IMR-90 (cell line): ENCODE measurements around the gene SAT2. TPM values are rescaled to one million over a fixed set of nuclear protein-coding genes. Genes with fewer than 3 reads are reported as not detected.

Experiments
- ATAC-seq: fragments of 200-7000 bp; cut with Tn5 transposase; 2 replicates; pipeline ENCODE4 v1.9.1; 2020; ENCODE audit warnings: low read depth, mild to moderate bottlenecking, moderate library complexity
- BruUV-seq: library from RNA; stranded (reverse); fragments of 400-500 nt; replicated peaks from 2 replicates; lab custom pipeline; 2021; lab: Mats Ljungman, UMichigan
- CTCF ChIA-PET: fragments of 300-600 bp; formaldehyde crosslinking; extraction: SDS; loops from one replicate; lab custom pipeline; 2021; ENCODE audit warnings: antibody characterized with exemption; lab: Yijun Ruan, JAX
- POLR2A ChIA-PET: fragments of 300-600 bp; sonication (Branson Sonifier 250); formaldehyde crosslinking; loops from one replicate; lab custom pipeline; 2022; ENCODE audit warnings: antibody characterized with exemption; ENCODE audit not compliant: unreplicated experiment; lab: Charles Lee
- DNase-seq: peaks from one replicate; pipeline ENCODE4 v3.0.0; 2013
- H2AFZ ChIP-seq: replicated peaks from 2 replicates; pipeline ENCODE3; 2013; ENCODE audit warnings: low read length, mild to moderate bottlenecking; ENCODE audit not compliant: poor library complexity
- H2AK5ac ChIP-seq: 2 replicates; pipeline ENCODE4 v1.6.1; 2013; ENCODE audit warnings: low read depth, low read length, inconsistent platforms
- H2AK9ac ChIP-seq: replicated peaks from 2 replicates; pipeline ENCODE3; 2013; ENCODE audit warnings: mild to moderate bottlenecking, low read depth, low read length, moderate library complexity; ENCODE audit not compliant: poor library complexity
- H2BK120ac ChIP-seq: 2 replicates; pipeline ENCODE4 v1.6.1; 2013; ENCODE audit warnings: low read depth, low read length, inconsistent platforms
- H2BK15ac ChIP-seq: 3 replicates; pipeline ENCODE4 v1.6.1; 2013; ENCODE audit warnings: low read depth, low read length, inconsistent platforms
- H2BK20ac ChIP-seq: 2 replicates; pipeline ENCODE4 v1.6.1; 2013; ENCODE audit warnings: low read depth, mild to moderate bottlenecking, inconsistent platforms, low read length, moderate library complexity
- H2BK5ac ChIP-seq: 2 replicates; pipeline ENCODE4 v1.6.1; 2013; ENCODE audit warnings: mild to moderate bottlenecking, low read depth, low read length, inconsistent platforms; ENCODE audit not compliant: poor library complexity, severe bottlenecking
- H3K14ac ChIP-seq: replicated peaks from 2 replicates; pipeline ENCODE4 v1.6.1; 2013; ENCODE audit warnings: low read depth, low read length, inconsistent platforms
- H3K18ac ChIP-seq: 2 replicates; pipeline ENCODE4 v1.6.1; 2013; ENCODE audit warnings: low read depth, low read length, control low read depth
- H3K23ac ChIP-seq: 2 replicates; pipeline ENCODE4 v1.6.1; 2013; ENCODE audit warnings: low read depth, low read length, inconsistent platforms
- H3K27ac ChIP-seq: 2 replicates; pipeline ENCODE4 v1.5.1; 2013; ENCODE audit warnings: mild to moderate bottlenecking, control low read depth, low read length; ENCODE audit not compliant: insufficient read depth
- H3K27me3 ChIP-seq: 2 replicates; pipeline ENCODE4 v1.6.1; 2013; ENCODE audit warnings: low read length; ENCODE audit not compliant: control insufficient read depth, insufficient read depth
- H3K36me3 ChIP-seq: 2 replicates; pipeline ENCODE4 v1.6.1; 2013; ENCODE audit warnings: low read length, mixed read lengths; ENCODE audit not compliant: control insufficient read depth, insufficient read depth
- H3K4ac ChIP-seq: 2 replicates; pipeline ENCODE4 v1.6.1; 2013; ENCODE audit warnings: low read depth, low read length, inconsistent platforms
- H3K4me1 ChIP-seq: 2 replicates; pipeline ENCODE4 v1.6.1; 2013; ENCODE audit warnings: low read length, mixed read lengths; ENCODE audit not compliant: control insufficient read depth, insufficient read depth
- H3K4me2 ChIP-seq: 2 replicates; pipeline ENCODE4 v1.6.1; 2013; ENCODE audit warnings: low read depth, mild to moderate bottlenecking, control low read depth, low read length, moderate library complexity
- H3K4me3 ChIP-seq: 2 replicates; pipeline ENCODE4 v1.5.1; 2013; ENCODE audit warnings: low read depth, mild to moderate bottlenecking, control low read depth, low read length, moderate library complexity; ENCODE audit not compliant: insufficient read depth
- H3K56ac ChIP-seq: 2 replicates; pipeline ENCODE4 v1.6.1; 2013; ENCODE audit warnings: low read length, inconsistent platforms; ENCODE audit not compliant: insufficient read depth; ENCODE audit errors: extremely low read depth
- H3K79me1 ChIP-seq, 2 experiments: 2 replicates each; pipeline ENCODE4 v1.6.1; 2013; ENCODE audit warnings: low read length in 2 of 2, inconsistent platforms in 1 of 2, low read depth in 1 of 2
- H3K9ac ChIP-seq: 2 replicates; pipeline ENCODE4 v1.6.1; 2013; ENCODE audit warnings: low read depth, low read length, control low read depth
- H3K9me1 ChIP-seq: 2 replicates; pipeline ENCODE4 v1.6.1; 2013; ENCODE audit warnings: low read length, inconsistent platforms; ENCODE audit not compliant: insufficient read depth
- H3K9me3 ChIP-seq: 2 replicates; pipeline ENCODE4 v1.6.1; 2013; ENCODE audit warnings: low read length; ENCODE audit not compliant: control insufficient read depth, insufficient read depth
- H4K20me1 ChIP-seq: 2 replicates; pipeline ENCODE4 v1.6.1; 2013; ENCODE audit warnings: low read length, inconsistent platforms; ENCODE audit not compliant: insufficient read depth
- H4K5ac ChIP-seq: 2 replicates; pipeline ENCODE4 v1.6.1; 2013; ENCODE audit warnings: mild to moderate bottlenecking, low read depth, low read length, control low read depth
- H4K8ac ChIP-seq, 2 experiments: 2 replicates each; pipeline ENCODE4 v1.6.1; 2013; ENCODE audit warnings: low read depth in 2 of 2, low read length in 2 of 2, control low read depth in 1 of 2, inconsistent platforms in 1 of 2
- H4K91ac ChIP-seq: 2 replicates; pipeline ENCODE4 v1.6.1; 2013; ENCODE audit warnings: low read depth, low read length, inconsistent platforms; ENCODE audit not compliant: insufficient read depth
- CTCF ChIP-seq: conservative IDR thresholded peaks from 2 replicates; pipeline ENCODE4 v1.5.1; 2012; ENCODE audit warnings: mild to moderate bottlenecking, low read depth, low read length, improper control_type of control experiment
- FOS ChIP-seq: fragments of 150-350 bp; IDR thresholded peaks from 2 replicates; pipeline ENCODE4 v1.6.1; 2016; ENCODE audit warnings: low read depth, low read length
- MAFK ChIP-seq: IDR thresholded peaks from 2 replicates; pipeline ENCODE4 v1.6.1; 2012; ENCODE audit warnings: low read depth, low read length, improper control_type of control experiment
- NFE2L2 ChIP-seq: fragments of 150-350 bp; IDR thresholded peaks from 2 replicates; pipeline ENCODE4 v1.6.1; 2016; ENCODE audit warnings: low read depth, mild to moderate bottlenecking, low read length
- RAD21 ChIP-seq: IDR thresholded peaks from 2 replicates; pipeline ENCODE4 v1.6.1; 2012; ENCODE audit warnings: low read length, improper control_type of control experiment
- WGBS, 2 experiments: methylation state at CpG; one replicate each; pipeline versions ENCODE4 v1.1.5 to v1.1.7; 2013; ENCODE audit warnings: missing lambda C conversion rate in 2 of 2; ENCODE audit not compliant: insufficient read length in 1 of 2; ENCODE audit errors: extremely low coverage in 2 of 2; 5-methylcytosine and 5-hydroxymethylcytosine counted together
- dilution Hi-C: fragments of 300-500 bp; cut with HindIII; formaldehyde crosslinking; loops from one replicate; pipeline ENCODE4 v1.14.3; 2018; ENCODE audit warnings: low sequenced_read_pairs; ENCODE audit not compliant: unreplicated experiment
- in situ Hi-C: fragments of 300-500 bp; cut with MboI; formaldehyde crosslinking; loops from 3 replicates; pipeline ENCODE4 v1.14.3; 2019; ENCODE audit warnings: low sequenced_read_pairs, inconsistent platforms, mixed read lengths
- intact Hi-C: fragments of 100-400 bp; cut with micrococcal nuclease; formaldehyde crosslinking; loops from 2 replicates; pipeline ENCODE4 v1.10.0; 2022
- polyA plus RNA-seq, 3 experiments: library from polyadenylated mRNA; depleted of rRNA; stranded (reverse); fragments of >200 nt; gene quantifications; 2 replicates each; pipeline ENCODE4 v1.2.3, GENCODE V29; 2012; ENCODE audit warnings: low replicate concordance in 1 of 3
- total RNA-seq: library from RNA; depleted of rRNA; stranded (reverse); fragments of >200 nt; gene quantifications from 2 replicates; pipeline ENCODE4 v1.2.3, GENCODE V29; 2012

The SAT2 gene
- total and polyA plus RNA-seq, 2 of the 4 experiments (the other 2 are of a cell fraction): 20.4 to 45.9 TPM

DNA sequence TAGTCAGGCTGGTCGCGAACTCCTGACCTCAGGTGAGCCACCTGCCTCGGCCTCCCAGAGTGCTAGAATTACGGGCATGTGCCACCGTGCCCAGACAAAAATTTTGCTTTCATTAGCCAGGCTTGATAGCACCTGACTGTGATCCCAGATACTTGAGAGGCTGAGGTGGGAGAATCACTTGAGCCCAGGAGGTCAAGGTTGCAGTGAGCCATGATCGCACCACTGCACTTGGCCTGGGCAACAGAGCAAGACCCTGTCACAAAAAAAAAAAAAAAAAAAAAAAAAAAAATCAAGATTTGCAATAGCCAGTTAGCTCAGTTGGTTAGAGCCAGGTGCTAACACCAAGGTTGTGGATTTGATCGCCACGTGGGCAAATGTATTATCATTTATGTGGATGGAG is 6.8 kb downstream of the SAT2 start:
- Histone ChIP-seq H3K9ac (no peak overlapping the region), H3K4me3 (no peak overlapping the region), H3K9me1 (no peaks in the 10 kb centered on the region), H3K36me3 (no peaks in the 10 kb centered on the region; the same call in 1 of the 2 replicates), H3K79me1 (no peaks in the 10 kb centered on the region; a peak in 1 of 4 replicates), H3K27me3 (no peaks in the 10 kb centered on the region; the same call in 1 of the 2 replicates), H3K56ac (no peak overlapping the region), H3K9me3 (no peaks in the 10 kb centered on the region), H2BK20ac (no peak overlapping the region), H2BK5ac (no peak overlapping the region), H2AK9ac (no peak overlapping the region), H3K18ac (no peak overlapping the region), H4K20me1 (no peaks in the 10 kb centered on the region), H3K4me2 (no peak overlapping the region), H2AFZ (no peak overlapping the region), H4K91ac (no peak overlapping the region), H3K27ac (no peak overlapping the region), H4K5ac (no peak overlapping the region), H4K8ac (no peak overlapping the region), H3K23ac (no peak overlapping the region), H3K4ac (no peak overlapping the region), H3K4me1 (no peaks in the 10 kb centered on the region), H2BK120ac (no peak overlapping the region), H2AK5ac (no peak overlapping the region), H2BK15ac (no peak overlapping the region), H3K14ac (no peak overlapping the region)
- in situ Hi-C loops: no loop called here
- TF ChIP-seq MAFK (no peak), NFE2L2 (no peak), RAD21 (no peak), CTCF (no peak), FOS (no peak)
- intact Hi-C loops: no loop called here
- dilution Hi-C loops: no loop called here
- WGBS, 2 experiments: no CpG with 5 or more reads among the region's 8 CpGs
- ATAC-seq (no peak), DNase-seq (no peak)
- ChIA-PET POLR2A (no interaction called here), CTCF (interaction anchor here (0.6 kb wide), 1 partner anchor 12 kb away, joined by 3 read pairs; no protein-coding TSS in a partner anchor)
- BruUV-seq: no TSS peak
